Measurements from ENCODE around the gene NFASC.

Gene NFASC

DNA sequence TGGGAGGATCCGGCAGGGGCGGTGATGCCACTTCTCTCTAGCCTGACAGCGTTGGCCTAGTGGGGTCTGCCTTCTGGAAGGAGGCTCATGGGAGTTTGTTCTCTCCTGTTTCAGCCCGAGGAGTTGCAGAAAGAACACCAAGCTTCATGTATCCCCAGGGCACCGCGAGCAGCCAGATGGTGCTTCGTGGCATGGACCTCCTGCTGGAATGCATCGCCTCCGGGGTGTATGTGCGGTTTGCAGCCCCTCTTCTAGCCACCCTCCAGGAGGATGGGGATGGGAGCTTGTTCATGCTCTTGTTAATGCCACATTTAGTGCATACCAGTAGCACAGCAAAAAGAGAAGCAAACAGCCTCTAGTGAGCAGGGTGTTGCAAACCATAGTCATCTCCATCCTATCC is 97.5 kb downstream of the NFASC start:
- Histone ChIP-seq H3K9me3 (ENCODE audit: control insufficient read depth, insufficient read depth, low read depth, low read length) (no peaks in the 10 kb centered on the region), H3K27ac (ENCODE audit: extremely low read depth, low read depth, low read length) (no peak overlapping the region), H3K36me3 (ENCODE audit: control insufficient read depth in 2 of 2, insufficient read depth in 1 of 2, low read length in 2 of 2) (no peaks in the 10 kb centered on the region), H3K4me3 (ENCODE audit: low read depth, low read length) (no peak overlapping the region), H3K4me1 (ENCODE audit: control insufficient read depth, insufficient read depth, low read length) (no peaks in the 10 kb centered on the region)
- ChIA-PET POLR2A (no interaction called here), CTCF (interaction anchor here (0.9 to 4.8 kb wide), 4 partner anchors 27 to 402 kb away, joined by 3 to 28 read pairs (median 10); no protein-coding TSS in a partner anchor)
- no peak for TF ChIP-seq MEIS1 (CRISPR knock-in tag; IDR thresholded peaks at IDR 0.05; ENCODE audit: borderline replicate concordance)
- no peak for TF ChIP-seq ZNF664 (tag by site-specific recombination; IDR thresholded peaks at IDR 0.05)
- TF ChIP-seq KLF7 (tag by site-specific recombination; IDR thresholded peaks at IDR 0.05; ENCODE audit: borderline replicate concordance) = no peak
- TF ChIP-seq ZNF19 (tag by site-specific recombination; IDR thresholded peaks at IDR 0.05; ENCODE audit: low read depth) = no peak
- no peak for TF ChIP-seq ZIC2 (tag by site-specific recombination; IDR thresholded peaks at IDR 0.05)

DNA sequence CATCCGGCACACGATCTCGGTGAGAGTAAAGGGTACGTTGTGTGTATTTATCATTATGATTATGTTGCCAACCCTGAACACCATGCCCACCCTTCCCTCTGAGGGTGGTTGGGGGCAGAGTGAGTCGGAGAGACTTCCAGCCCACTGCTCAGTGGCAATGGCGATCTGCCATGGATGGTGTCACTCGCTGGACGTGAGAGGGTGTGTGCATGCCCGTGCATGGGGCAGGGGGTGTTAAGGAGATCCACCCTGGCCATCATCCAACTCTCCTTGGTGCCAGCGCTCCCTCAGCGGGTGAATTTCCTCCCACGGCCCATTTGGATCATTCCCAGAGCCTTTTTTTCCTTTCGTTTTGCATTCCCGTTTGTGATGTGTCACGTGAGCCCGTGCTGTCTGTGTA is 98.3 kb downstream of the NFASC start:
- no peaks in the 10 kb centered on the region for H3K4me1 ChIP-seq (ENCODE audit: control insufficient read depth, insufficient read depth, low read length)
- no peaks in the 10 kb centered on the region for H3K36me3 ChIP-seq (ENCODE audit: control insufficient read depth in 2 of 2, insufficient read depth in 1 of 2, low read length in 2 of 2)
- H3K27ac ChIP-seq (ENCODE audit: extremely low read depth, low read depth, low read length) = no peak overlapping the region
- no peak for TF ChIP-seq ZNF529 (tag by site-specific recombination; IDR thresholded peaks at IDR 0.05; ENCODE audit: insufficient replicate concordance)
- TF ChIP-seq, protein P1, sequence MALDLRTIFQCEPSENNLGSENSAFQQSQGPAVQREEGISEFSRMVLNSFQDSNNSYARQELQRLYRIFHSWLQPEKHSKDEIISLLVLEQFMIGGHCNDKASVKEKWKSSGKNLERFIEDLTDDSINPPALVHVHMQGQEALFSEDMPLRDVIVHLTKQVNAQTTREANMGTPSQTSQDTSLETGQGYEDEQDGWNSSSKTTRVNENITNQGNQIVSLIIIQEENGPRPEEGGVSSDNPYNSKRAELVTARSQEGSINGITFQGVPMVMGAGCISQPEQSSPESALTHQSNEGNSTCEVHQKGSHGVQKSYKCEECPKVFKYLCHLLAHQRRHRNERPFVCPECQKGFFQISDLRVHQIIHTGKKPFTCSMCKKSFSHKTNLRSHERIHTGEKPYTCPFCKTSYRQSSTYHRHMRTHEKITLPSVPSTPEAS (tag by site-specific recombination; IDR thresholded peaks at IDR 0.05) = no peak
- TF ChIP-seq MYNN (tag by site-specific recombination; IDR thresholded peaks at IDR 0.05; ENCODE audit: borderline replicate concordance) = no peak
- TF ChIP-seq, protein P2, sequence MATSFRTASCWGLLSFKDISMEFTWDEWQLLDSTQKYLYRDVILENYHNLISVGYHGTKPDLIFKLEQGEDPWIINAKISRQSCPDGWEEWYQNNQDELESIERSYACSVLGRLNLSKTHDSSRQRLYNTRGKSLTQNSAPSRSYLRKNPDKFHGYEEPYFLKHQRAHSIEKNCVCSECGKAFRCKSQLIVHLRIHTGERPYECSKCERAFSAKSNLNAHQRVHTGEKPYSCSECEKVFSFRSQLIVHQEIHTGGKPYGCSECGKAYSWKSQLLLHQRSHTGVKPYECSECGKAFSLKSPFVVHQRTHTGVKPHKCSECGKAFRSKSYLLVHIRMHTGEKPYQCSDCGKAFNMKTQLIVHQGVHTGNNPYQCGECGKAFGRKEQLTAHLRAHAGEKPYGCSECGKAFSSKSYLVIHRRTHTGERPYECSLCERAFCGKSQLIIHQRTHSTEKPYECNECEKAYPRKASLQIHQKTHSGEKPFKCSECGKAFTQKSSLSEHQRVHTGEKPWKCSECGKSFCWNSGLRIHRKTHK (tag by site-specific recombination; IDR thresholded peaks at IDR 0.05) = no peak
- TF ChIP-seq HOXC10 (CRISPR knock-in tag; IDR thresholded peaks at IDR 0.05) = no peak
- TF ChIP-seq ZBTB10 (tag by site-specific recombination; IDR thresholded peaks at IDR 0.05) = no peak
- no peak for TF ChIP-seq ZNF692 (tag by site-specific recombination; IDR thresholded peaks at IDR 0.05)
- no peak for TF ChIP-seq PRDM2 (tag by site-specific recombination; IDR thresholded peaks at IDR 0.05; ENCODE audit: borderline replicate concordance)
- no peak for TF ChIP-seq GFI1B (tag by site-specific recombination; IDR thresholded peaks at IDR 0.05)
- no peak for TF ChIP-seq SP7 (tag by site-specific recombination; IDR thresholded peaks at IDR 0.05)
- no peak for TF ChIP-seq GLIS2 (tag by site-specific recombination; IDR thresholded peaks at IDR 0.05)
- no peak for TF ChIP-seq ZBTB48 (tag by site-specific recombination; IDR thresholded peaks at IDR 0.05)
- H3K4me3 ChIP-seq (ENCODE audit: low read depth, low read length) = no peak overlapping the region
- POLR2A ChIA-PET = no interaction called here
- H3K9me3 ChIP-seq (ENCODE audit: control insufficient read depth, insufficient read depth, low read depth, low read length) = no peaks in the 10 kb centered on the region
- CTCF ChIA-PET = interaction anchor here (1.0 kb wide), 1 partner anchor 93 kb away, joined by 3 read pairs; no protein-coding TSS in a partner anchor
